Pancreas (tissue), 10 donors: ENCODE data around the gene ZC2HC1C. TPM values are rescaled to one million over a fixed set of nuclear protein-coding genes. Genes with fewer than 3 reads are reported as not detected.

Experiments
- ATAC-seq, 4 donors: fragments of 200-7000 bp; cut with Tn5 transposase; one replicate each; pipeline versions ENCODE4 v1.8.0 to v1.9.1; 2020; ENCODE audit warnings: mild to moderate bottlenecking in 4 of 4, moderate library complexity in 4 of 4
- DNase-seq, 6 donors: peaks; one replicate each; pipeline ENCODE4 v3.0.0-alpha.2; 2020
- FAIRE-seq: peaks from 2 replicates; lab custom pipeline; 2012; peaks lifted over from hg19 to GRCh38; lab: Jason Lieb, UNC
- H3K27ac ChIP-seq, 4 donors: fragments of 200-600 bp; sonication (generic); 1 replicate in 3 of 4; 2 replicates in 1 of 4; pipeline versions ENCODE4 v1.5.0 to v1.8.0; 2020
- H3K27me3 ChIP-seq, 4 donors: fragments of 200-600 bp; one replicate each; pipeline ENCODE4 v1.8.0; 2021
- H3K36me3 ChIP-seq, 3 donors: fragments of 200-600 bp; sonication (generic) in 1 of 3; one replicate each; pipeline versions ENCODE4 v1.5.0 to v1.8.0; 2020 to 2021
- H3K4me1 ChIP-seq, 3 donors: fragments of 200-600 bp; one replicate each; pipeline ENCODE4 v1.8.0; 2021
- H3K4me3 ChIP-seq, 4 donors: fragments of 200-600 bp; sonication (generic) in 2 of 4; one replicate each; pipeline versions ENCODE4 v1.5.0 to v1.8.0; 2020 to 2021
- H3K9me3 ChIP-seq, 4 donors: fragments of 200-600 bp; one replicate each; pipeline ENCODE4 v1.8.0; 2021
- CTCF ChIP-seq, 4 donors: fragments of 200-600 bp; sonication (generic) in 3 of 4; IDR thresholded peaks; one replicate each; pipeline versions ENCODE4 v1.5.0 to v1.8.0; 2021; ENCODE audit warnings: antibody characterized with exemption in 4 of 4
- WGBS, 2 donors: extraction: QIAGEN DNeasy Blood & Tissue Kit; methylation state at CpG; one replicate each; pipeline ENCODE4 v1.1.7; 2013; 5-methylcytosine and 5-hydroxymethylcytosine counted together
- intact Hi-C, 3 donors: fragments of 100-400 bp; cut with DNase I; formaldehyde crosslinking; loops; one replicate each; pipeline versions ENCODE4 v1.11.1 to v1.14.2; 2022
- polyA plus RNA-seq, 2 donors: library from polyadenylated mRNA; stranded (reverse); fragments of 200-250 nt; gene quantifications; one replicate each; pipeline ENCODE4 v1.2.3, GENCODE V29; 2013
- total RNA-seq, 6 donors: library from RNA; stranded (reverse); fragmentation: NEBNext Ultra II Directional in 4 of 6; extraction: Animal tissue kit (Norgen Biotek cat#: 25700) in 4 of 6; gene quantifications; one replicate each; pipeline versions ENCODE4 v1.2.1 to v1.2.4, GENCODE V29; 2021 to 2023
- donor health status: healthy with polysubstance abuse.
- donor health status: DM: no; HTN: no; CAD: no; lungs with moderate emphysema.
- donor health status: DM: no; HTN: no; CAD: no.
- donor health status: control.
- donor health status: control.
- donor health status: Bipolar disorder and iron deficiency.
- donor health status: DM: yes; HTN: yes; CAD: no.
- donor health status: DM: no; HTN: no; CAD: no.
- donor health status: DM: no; HTN: no; CAD: no.
- donor health status: DM: yes; HTN: yes; CAD: no.

Gene ZC2HC1C
- total and polyA plus RNA-seq, 8 donors: 2.6 to 12.1 (median 4.8) TPM

DNA sequence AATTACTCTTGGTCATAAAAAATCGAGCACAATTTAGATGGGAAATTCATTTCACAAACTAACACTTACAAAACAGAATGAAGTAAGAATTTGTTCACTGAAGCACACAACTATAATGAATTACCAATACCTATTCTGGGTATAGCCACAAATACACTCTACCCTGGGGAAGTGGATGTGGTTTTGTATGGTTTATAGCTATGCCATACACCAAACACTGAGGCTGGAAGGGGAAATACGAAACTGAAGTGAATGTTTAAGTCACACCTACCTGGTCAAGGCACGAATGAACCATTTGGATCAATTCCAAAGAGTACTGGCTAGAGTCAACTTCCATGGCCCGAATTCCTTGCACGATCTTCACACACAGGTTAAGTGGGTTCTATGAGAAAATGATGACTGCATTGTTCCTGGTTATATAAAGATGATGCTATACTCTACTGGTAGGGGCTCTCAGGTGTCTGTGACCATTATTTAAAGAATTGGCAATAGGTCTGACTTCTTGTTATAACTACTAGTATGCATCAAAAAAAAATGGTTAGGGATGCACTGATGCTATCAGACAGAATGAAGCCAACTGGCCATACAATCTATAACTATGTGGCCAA, 44.6 kb downstream of the ZC2HC1C start:
- Histone ChIP-seq H3K36me3 (peaks cover 0 to 78% (median 43%) of the 10 kb centered on the region in 3 donors), H3K4me1 (no peaks in the 10 kb centered on the region), H3K4me3 (no peak overlapping the region), H3K27me3 (no peaks in the 10 kb centered on the region), H3K9me3 (no peaks in the 10 kb centered on the region), H3K27ac (no peak overlapping the region)
- no peak for FAIRE-seq
- intact Hi-C loops: no loop called here
- ATAC-seq: no peak
- 71 to 72% methylated on average over 5 of the region's 5 CpGs for WGBS, 2 donors
- DNase-seq: no peak
- no peak for TF ChIP-seq CTCF (IDR thresholded peaks at IDR 0.05)

- H3K36me3 ChIP-seq: peaks cover 0 to 56% (median 28%) of the 10 kb centered on the region in 3 donors
- FAIRE-seq (no peak), ATAC-seq (no peak), DNase-seq (no peak)
- no peak for TF ChIP-seq CTCF (IDR thresholded peaks at IDR 0.05)
- no peak overlapping the region for H3K27ac ChIP-seq
- H3K9me3 ChIP-seq: no peaks in the 10 kb centered on the region
- no peak overlapping the region for H3K4me3 ChIP-seq
- no peaks in the 10 kb centered on the region for H3K4me1 ChIP-seq
- H3K27me3 ChIP-seq: no peaks in the 10 kb centered on the region
- intact Hi-C loops: no loop called here
- WGBS, 2 donors: 94 to 98% methylated on average over 2 of the region's 2 CpGs
Observed at GRCh38 chr14:75119056-75119455, 49.6 kb downstream of the ZC2HC1C start.

- Histone ChIP-seq H3K4me1 (peaks cover 0 to 15% (median under 1%) of the 10 kb centered on the region in 3 donors), H3K36me3 (peaks cover 0 to 45% (median 25%) of the 10 kb centered on the region in 3 donors), H3K4me3 (no peak overlapping the region), H3K9me3 (no peaks in the 10 kb centered on the region), H3K27me3 (no peaks in the 10 kb centered on the region), H3K27ac (no peak overlapping the region)
- no peak for TF ChIP-seq CTCF (IDR thresholded peaks at IDR 0.05)
- DNase-seq (no peak), ATAC-seq (peak in 2 of 4 donors; percentile 12 to 25), FAIRE-seq (no peak)
- intact Hi-C loops: no loop called here
- 64 to 71% methylated on average over 3 of the region's 3 CpGs for WGBS, 2 donors
Observed at GRCh38 chr14:75120541-75121291, 51.3 kb downstream of the ZC2HC1C start.

GRCh38 chr14:75121552-75121951, 52.1 kb downstream of the ZC2HC1C start:
- intact Hi-C loops: no loop called here
- no peak for FAIRE-seq
- Histone ChIP-seq H3K9me3 (no peaks in the 10 kb centered on the region), H3K36me3 (peaks cover 0 to 37% (median 17%) of the 10 kb centered on the region in 3 donors), H3K4me3 (no peak overlapping the region), H3K27ac (no peak overlapping the region), H3K27me3 (no peaks in the 10 kb centered on the region), H3K4me1 (peaks cover 0 to 19% (median 6%) of the 10 kb centered on the region in 3 donors)
- WGBS, 2 donors: 93 to 96% methylated on average over 7 of the region's 7 CpGs
- no peak for ATAC-seq
- DNase-seq: no peak
- no peak for TF ChIP-seq CTCF (IDR thresholded peaks at IDR 0.05)

DNA sequence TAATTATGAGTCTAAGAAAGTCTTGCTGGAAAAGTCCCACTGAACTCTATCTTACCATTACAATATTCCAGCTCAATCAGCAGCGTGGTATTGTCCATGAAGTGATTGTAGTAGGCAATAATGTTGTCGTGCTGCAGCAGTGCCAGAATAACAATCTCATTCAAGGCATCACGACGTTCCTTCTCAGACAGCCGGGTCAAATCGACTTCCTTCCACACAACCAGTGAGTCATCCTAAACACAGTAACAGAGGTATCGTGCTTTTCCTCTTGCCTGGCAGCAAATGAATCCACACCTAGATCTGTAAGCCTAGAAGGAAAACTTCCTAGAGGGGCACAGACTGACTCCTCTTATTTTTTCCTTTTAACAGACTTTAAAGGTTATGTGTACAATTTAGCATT, 54.5 kb downstream of the ZC2HC1C start:
- ATAC-seq (no peak), DNase-seq (no peak), FAIRE-seq (no peak)
- intact Hi-C loops: no loop called here
- Histone ChIP-seq H3K4me3 (no peak overlapping the region), H3K27me3 (no peaks in the 10 kb centered on the region), H3K36me3 (peaks cover 0 to 14% (median 11%) of the 10 kb centered on the region in 3 donors), H3K27ac (no peak overlapping the region), H3K4me1 (peaks cover 7 to 29% (median 12%) of the 10 kb centered on the region in 3 donors), H3K9me3 (no peaks in the 10 kb centered on the region)
- 45 to 53% methylated on average over 7 of the region's 7 CpGs for WGBS, 2 donors
- TF ChIP-seq CTCF (IDR thresholded peaks at IDR 0.05): no peak
